ENCODE results near the gene DENND6B.

Gene DENND6B

GRCh38 chr22:50267591-50268390 lies 59.0 kb downstream of the DENND6B start:
- no peak for FAIRE-seq

- FAIRE-seq: no peak
Measured at GRCh38 chr22:50266994-50267393, 59.8 kb downstream of the DENND6B start.

GRCh38 chr22:50264946-50265669 lies 61.7 kb downstream of the DENND6B start:
- FAIRE-seq: no peak

DNA sequence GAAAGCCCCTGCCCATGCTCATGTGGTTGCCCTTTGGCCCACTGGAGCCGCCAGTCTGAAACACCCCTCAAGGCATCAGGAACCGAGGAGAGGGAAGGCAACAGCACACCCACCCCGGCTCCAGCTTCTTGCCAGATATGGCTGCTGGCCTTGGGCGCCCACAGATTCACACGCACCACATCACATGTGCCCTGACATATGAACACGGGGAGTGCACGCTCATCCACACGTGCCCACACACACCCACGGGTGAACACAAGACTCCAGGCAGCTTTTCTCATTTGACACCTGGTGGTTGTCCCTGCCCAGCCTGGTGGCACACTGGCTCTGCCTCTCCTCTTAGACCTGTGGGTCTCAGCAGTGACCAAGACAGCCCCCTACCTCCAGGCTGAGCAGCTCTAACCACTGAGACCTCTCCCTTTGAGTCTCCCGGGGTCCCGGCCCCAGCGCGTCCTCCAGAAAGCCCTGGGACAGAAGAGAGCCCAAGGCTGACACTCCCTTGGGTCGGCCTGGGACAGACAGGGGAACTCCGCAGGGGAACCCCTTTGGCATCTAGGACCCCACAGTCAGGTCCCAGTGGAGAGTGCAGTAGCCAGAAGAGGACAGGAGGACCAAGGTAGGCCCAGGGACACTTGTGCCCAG lies 62.6 kb downstream of the DENND6B start:
- FAIRE-seq: no peak

DNA sequence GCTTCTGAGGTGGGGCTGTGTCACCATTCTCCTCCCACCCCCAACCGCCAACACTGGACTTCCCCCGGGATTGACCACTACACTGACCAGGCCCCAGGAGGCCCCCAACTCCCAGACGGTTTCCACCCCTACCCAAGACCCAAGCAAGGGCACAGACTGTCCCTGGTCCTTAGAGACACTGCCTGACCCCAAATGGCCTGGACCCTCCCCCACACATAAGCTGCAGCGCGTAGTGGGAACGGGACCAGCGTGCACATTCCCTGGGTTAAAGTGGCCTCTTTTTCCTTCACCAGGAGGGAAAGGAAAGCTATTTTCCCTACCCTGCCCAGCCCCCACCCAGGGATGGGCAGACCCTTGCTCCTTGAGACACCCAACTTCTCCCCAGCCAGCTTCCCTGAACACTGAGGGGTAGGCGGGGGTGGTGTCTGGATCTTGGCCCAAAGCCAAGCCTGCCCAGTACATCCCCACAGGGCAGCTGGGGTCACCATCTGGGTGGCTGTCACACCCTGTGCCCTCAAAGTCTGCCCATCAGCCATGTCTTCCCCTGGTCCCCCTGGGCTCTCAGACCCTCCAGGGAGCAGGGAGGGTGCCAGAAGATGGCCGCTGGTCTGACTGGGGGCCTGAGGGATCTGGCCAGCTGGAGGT lies 63.7 kb downstream of the DENND6B start:
- FAIRE-seq: no peak

DNA sequence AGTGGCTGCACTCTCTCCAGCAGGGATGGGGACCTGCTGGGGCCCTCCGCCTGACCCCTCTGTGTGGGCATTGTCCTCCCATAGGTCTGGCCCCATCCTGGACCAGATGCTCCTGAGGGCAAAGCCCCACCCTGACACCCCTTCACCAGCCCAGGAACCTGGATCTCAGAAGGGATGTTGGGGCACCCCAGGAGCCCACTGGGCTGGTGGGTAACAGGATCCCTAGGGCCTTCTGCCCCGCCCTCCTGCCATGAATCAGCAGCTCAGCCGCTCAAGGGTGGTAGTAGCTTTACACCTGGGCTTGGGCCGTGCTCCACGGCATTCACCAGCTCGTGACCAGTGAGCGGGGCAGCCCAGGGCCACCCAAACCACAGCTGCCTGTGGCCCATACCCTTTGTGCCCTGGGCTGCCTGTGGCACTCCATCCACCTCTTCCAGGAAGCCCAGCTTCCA lies 64.3 kb downstream of the DENND6B start:
- FAIRE-seq: no peak

DNA sequence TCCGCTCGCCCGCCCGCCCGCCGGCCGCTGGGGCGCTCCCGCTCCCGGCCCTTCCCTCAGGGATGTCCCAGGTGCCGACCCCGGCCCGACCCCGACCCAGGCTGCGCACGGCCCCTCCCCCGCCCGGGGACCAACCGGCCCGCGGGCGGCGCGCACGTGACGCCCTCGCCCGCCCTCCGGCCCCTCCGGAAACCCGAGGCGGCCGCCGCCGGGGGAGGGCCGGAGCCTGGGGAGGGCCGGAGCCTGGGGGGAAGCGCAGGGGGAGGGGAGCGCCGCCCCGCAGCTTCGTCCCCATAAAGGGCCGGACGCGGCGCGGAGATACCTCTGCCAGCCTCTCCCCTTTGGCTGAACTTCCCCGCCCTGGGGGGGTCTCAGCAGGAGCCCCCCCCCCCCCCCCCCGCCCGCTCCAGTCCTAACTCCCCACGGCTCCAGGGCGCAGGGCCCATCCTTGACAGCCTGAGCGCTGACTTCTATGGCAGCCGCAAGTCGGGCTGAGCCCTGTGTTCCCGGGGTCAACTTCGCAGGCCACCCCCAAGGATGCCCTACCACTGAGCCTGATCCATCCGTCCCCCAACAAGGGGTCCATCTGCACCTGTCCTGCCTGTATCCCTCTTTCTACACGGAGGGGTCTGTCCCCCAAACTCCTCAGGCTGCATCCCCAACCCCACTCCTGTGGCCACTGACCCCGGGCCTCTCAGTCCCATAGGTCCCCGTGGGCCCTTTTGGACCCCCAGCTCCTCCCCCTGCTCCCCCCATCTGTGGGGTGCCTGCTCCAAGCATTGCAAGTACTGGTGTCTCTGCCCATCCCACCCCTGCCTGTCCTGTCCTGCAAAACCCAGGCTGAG lies 65.0 kb downstream of the DENND6B start, which contains the start of gene MAPK12:
TSS of gene MAPK12 (minus strand) at position 69 of the 845 bp plus-strand sequence. CDS start 174 bp downstream, outside the sequence.
- no peak for FAIRE-seq

- no peak for FAIRE-seq
Measured at GRCh38 chr22:50260801-50261614, 65.8 kb downstream of the DENND6B start.

DNA sequence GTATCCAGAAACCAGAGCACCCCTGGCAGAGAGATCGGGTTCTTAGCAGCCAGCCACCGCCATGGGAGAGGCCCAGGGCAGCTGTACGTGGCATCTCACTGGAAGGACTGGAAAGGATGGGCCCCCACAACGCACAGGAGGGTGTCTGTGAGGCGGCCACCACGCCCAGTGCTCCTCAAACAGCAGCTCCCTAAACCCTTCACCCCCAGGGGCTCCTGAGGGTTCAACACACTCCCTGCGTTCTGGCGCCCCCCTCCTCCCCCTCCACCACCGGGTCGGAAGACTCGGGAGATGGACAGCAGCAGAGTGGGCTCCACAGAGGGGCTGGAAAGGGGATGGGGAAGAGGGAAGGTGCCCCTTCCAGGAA lies 66.4 kb downstream of the DENND6B start:
- no peak for FAIRE-seq

- no peak for FAIRE-seq
Measured at GRCh38 chr22:50259302-50259701, 67.5 kb downstream of the DENND6B start.
